GM19463 (cell line): ENCODE data around the gene FAM53B.

Experiments used
- ATAC-seq: cut with Tn5 transposase; IDR thresholded peaks from one replicate; pipeline ENCODE4 v1.9.1; 2021; ENCODE audit warnings: mild to moderate bottlenecking, moderate library complexity; ENCODE audit not compliant: unreplicated experiment

The FAM53B gene

DNA sequence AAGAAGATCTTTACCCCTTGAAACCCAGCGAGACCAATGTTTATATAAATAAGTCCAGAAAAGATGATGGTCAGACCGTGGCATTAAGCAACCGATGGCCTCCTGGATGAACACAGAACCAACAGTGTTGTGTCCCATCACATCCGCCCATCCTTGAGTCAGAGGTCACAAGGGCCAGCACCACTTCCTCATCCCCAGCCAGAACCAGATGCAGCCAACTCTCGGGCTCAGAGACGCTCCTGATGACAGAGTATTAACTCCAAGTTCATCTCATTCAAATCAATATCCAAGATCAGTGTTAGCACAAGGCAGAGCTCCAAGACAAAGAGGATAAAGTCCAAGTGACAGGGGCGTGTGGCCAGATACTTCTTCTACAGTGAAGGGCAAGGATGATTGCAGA lies 63.5 kb downstream of the FAM53B start:
- no peak for ATAC-seq

DNA sequence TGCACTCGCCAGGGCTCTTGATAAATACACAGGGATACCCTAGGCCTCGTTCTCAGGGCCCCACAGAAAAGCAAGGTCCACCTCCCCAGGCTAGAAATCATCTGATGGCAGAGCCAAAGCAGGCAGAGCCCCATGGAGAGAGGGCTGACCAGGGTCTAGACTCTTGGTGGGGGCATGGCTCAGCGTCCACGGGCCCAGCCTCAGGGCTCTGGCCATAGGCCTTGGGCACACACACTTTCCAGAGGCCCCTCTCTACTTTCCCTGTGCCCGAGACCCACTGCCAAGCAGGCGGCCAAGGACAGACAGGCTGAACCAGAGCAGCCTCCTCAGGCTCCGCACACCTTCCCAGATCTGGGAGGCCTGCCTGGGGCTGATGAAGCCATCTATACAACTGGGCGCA lies 64.8 kb downstream of the FAM53B start:
- ATAC-seq, result no peak

DNA sequence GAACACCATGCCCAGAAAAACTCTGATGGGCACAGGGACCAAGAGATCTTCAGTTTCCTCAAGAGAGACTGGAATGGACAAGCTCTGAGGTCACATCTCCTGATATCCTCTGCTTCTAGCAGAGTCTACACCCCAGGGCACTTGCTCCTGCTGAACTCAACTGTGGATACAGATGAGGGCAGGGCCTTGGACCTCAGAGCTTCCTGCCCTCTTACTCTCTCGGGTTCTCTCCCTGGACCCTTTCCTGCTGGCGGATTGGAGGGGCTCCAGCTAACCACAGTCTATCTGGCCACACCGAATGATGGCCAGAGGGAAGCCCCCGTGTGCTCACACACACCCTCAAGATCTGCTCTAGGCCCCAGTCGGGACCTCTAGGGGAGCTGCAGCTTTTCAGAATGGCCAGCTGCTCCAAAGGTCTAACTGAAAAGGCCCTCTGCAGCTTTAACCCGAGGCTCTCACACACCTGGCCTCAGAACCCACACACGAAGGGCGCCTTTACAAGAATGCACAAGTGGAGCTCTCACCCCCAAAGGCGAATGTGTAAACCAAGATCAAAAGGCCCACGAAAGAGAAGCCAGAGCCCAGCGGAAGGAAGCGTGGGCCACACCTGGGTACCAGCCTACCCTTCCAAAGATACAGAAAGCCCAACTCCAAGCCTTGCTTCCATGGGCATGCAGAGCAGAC lies 65.5 kb downstream of the FAM53B start:
- ATAC-seq, result no peak

DNA sequence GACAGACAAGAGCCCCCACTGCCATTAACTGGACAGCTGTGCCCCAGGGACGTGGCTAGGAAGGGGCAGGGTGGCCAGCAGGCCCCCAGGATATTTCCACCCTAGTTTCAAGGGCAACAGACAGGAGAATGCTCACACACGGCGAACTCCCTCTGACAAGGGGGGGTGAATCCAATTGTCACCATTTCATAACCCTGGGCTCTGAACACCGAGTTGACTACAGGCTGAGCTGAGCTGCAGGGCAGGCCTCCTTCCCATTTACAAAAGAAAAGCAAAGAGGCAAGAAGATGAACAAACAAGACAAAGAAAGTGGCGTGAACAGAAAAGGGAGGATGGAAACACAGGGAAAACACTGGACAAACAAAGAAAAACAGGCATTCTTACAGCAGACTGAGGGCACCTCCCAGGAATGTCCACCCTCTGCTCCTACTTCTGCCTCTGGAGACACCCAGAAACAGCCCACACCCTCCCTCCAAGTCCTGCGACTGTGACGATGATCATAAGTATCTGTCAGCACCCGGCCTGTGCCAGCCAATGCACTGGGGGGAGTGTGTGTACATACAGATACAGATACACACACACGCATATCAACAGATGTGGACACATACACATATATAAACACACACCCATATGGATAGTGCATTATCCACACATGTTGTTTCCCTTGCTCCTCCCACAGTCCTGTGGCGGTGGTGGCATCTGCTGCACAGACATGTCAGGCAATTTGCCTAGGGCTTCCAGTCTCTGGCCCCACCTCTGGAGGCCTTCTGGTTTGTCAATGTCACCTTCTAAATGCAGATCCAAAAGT lies 66.2 kb downstream of the FAM53B start:
- no peak for ATAC-seq

DNA sequence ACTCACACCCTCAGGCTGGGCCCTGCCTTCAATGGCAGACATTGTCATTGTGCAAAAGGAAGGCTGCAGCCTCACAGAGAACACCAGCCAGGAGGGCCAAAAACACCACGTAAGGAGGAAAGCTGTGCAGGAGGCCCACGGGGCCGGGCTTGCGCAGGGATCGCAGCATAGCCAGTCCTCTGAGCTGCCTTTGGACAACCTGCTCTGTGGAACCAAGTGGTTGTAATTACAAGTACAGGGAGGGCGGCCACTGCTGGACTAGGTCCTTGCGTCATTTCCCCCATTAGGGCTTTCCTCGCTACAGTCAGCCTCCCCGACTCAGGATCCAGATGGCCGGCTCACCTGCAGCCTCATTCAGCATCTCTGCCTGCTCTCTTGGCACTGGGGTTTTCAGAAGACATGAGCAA lies 66.9 kb downstream of the FAM53B start:
- no peak for ATAC-seq

DNA sequence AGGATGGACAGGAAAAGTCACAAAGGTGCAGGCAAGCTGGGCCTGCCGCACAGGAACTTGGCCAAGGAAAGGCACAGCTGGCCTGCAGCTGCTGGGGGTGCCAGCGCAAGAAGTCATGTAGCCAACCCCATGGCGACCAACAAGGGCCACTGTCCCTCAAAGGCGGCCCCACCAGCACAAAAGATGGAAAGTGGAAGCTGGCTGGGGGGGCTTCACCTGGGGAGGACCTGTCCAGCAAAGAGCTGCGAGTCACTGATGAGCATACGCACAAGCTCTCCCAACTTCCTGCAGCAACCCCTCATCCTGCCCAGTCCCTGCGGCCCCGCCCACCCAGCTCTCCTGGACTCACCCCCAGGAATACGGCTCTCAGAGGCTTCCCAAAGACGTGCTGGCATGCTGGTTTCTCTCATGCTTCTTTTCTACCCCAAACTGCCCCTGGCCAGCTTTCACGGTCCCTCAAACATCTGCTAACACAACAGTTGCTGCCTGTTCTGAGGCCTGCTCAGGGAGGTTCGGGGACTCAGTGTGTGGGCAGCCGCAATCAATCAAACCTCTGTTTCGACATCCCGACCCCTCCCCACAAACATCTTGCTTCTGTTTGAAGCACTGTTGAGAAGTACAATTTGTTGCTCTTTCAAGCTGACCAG lies 67.6 kb downstream of the FAM53B start:
- ATAC-seq, result no peak

DNA sequence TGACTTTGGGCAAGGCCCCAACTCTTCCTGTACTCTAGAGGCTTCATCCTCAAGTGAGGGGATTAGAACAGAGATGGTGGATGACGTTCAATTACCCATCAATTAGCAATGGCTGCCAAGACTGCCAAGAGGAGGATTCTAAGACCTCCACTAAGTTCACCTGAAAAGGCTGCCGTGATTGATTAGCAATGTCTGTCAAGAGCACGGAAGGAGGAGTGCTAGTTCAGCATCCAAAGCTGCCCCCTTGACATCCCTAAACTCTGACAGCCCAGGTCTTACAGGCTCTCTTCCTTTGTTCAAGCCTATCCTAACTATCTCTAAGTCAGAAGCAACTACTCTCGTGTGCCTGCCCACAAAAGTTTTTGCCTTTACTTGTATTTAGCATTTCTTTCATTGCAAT lies 68.4 kb downstream of the FAM53B start:
- ATAC-seq, result no peak

DNA sequence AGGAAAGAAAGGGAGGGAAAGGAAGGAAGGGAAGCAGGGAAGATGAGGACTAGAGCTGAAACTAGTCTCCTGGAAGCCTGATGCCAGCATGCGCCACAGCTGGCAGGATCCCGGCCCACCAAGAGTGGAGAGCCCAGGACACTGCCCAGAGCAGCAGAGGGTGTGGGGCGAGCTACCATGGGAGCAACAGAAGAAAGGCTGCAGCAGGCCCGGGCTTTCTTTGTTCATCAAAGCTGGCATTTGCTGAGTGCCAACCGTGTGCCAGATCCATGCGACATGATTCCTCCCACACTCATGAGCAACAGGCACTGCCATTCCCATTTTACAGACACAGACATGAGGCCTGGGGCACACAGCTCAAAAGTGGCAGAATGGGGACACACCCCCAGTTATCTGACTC lies 68.9 kb downstream of the FAM53B start:
- ATAC-seq, result no peak

DNA sequence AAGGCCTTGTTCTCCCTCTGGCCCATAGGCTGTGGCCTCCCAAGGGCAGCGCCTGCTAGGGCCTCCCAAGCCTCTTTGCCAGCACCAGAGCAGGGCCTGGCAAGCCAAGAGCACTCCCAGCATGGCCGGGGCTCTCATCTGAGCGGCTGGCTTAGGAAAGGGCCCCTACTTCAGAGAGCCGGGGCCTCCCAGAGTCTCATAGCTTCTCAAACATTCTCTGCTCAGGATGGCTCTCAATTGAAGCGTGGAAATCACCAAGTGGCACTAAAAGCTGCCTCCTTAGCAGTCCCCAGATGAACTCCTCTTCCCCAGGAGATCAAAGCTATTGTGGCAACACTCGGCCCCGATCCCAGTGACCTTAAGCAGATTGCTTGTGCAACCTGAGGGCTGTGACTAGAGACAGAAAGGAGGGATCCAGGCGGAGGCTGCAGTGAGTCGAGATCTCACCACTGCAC lies 69.4 kb downstream of the FAM53B start:
- no peak for ATAC-seq

DNA sequence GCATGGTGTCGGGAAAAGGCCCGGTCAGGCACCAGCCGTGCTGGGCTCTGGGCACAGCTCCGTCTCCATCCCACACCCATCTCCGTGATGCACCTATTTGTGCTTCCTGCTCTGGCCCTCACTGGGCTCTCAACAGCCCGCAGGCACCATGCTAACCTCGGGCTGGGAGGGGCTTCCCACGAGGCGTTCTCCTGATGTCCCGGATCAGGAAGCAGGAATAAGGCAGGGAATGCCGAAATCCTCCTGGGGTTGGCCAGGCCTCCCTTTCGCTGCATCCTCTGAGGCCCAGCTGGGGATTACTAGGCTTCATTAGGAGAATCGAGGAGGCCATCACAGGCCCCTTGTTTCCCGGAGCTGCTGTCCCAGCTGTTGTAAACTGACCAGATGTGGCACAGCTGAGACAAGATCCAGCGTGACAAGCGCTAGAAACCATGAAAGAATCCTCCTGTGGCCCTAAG lies 72.0 kb downstream of the FAM53B start:
- ATAC-seq, result no peak

DNA sequence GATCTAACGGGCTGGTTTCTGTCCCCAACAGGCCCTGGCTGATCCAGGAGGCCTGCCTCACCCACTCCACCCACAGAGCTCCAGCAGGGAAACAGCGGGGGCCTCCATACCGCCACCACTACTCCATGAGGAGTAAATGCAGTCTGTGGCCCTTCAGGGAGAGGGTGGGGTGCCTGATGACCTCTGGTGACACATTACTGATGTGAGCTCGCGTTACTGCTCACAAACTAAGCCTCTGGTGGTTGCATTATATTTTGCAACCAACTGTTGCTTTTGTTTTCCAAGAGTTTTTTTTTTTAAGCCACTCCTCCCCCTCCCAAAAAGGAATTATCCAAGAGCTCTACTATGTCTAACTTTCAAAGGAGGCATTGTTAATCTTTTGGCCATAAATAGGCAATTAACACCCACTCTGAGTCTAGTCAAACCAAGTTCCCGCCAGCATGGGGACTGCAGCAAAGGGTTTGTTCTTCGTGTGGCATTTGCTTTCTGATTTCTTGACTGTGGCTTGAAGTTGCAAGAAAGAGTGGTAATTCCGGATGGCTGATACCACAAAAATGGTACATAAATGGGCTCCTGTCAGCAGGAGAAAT lies 72.6 kb downstream of the FAM53B start:
- ATAC-seq, result no peak

DNA sequence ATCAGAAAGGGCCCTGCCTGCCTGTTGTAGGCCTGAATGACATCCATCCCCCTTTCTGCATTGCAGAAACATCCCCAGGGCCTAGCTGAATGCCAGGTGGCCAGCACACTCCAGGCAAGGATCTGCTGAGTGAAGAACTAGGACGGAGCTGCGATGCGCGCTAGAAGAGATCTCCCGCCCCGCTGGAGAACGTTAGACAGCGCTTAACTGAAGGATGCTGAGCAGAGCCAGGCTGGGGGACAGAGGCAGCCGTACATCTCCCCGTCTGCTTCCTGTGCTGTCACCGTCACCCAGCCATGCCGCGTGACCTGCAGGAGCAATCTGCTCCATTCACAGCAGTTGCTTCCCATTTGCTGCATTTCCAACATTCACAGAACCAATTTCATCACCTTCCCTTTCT lies 73.3 kb downstream of the FAM53B start:
- no peak for ATAC-seq

DNA sequence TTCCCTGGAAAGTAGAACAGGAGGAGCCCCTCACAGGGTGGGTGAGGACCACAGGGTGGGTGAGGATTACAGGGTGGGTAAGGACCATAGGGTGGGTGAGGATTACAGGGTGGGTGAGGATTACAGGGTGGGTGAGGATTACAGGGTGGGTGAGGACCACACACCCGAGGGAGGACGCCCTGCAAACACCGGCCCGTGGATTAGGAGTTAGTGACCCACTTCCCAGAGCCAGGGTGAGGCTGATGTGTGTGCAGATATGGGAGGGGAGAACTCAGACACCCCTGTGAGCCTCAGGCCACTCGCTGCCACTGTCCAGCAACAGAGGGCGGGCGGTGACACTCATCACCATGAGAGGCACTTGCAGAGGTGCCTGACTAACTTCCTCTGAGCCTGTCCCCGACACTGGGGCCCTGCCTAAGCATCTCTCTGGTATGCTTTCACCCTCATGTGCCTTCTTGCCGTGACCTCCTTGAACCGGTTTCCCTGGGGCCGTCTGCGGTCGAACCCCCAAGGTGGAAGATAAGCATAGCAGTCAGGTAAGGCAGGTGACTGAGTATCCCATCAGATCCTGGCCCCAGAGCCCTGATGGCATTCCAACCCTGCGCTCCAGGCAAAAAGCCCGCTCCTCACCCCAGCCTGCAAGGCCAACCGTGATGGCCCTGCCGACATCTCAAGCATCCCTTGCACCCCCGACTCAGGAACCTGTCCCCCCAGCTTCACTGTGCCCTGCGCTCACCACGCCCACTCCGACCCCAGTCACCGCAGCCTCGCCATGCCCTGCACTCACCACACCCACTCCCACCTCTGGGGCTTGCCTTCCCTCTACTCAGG lies 74.1 kb downstream of the FAM53B start:
- ATAC-seq, result no peak

DNA sequence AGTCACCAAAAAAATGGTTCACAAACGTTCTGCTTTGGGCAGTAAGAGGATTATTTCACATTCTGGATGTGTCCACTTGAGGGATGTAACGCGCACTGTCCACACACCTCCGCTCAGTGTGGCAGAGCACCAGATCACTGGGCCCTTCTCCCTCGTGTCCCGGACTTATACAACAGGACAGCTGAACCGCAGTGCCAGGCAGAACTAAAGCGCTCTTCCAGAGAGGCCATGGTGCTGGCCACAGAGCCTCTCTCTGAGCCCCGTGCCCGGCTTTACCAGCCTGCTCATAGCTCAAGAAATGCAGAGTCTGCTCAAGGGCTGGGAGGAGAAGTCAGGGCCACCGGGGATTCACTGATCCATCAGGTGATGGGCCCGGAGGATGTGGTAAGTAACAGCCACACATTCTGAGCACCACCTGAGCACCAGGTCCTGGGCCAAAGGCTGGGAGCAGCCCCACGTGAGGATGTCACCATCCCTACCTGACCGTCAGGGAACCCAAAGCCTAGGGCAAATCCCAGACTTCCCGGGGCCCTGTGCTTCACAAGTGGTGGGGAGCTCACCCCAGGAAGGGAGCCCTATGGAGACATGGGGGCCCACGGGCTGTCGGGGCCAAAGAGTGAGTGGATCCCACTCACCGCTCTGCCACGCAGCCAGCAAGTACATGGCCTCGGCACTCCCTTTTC lies 74.9 kb downstream of the FAM53B start:
- no peak for ATAC-seq

DNA sequence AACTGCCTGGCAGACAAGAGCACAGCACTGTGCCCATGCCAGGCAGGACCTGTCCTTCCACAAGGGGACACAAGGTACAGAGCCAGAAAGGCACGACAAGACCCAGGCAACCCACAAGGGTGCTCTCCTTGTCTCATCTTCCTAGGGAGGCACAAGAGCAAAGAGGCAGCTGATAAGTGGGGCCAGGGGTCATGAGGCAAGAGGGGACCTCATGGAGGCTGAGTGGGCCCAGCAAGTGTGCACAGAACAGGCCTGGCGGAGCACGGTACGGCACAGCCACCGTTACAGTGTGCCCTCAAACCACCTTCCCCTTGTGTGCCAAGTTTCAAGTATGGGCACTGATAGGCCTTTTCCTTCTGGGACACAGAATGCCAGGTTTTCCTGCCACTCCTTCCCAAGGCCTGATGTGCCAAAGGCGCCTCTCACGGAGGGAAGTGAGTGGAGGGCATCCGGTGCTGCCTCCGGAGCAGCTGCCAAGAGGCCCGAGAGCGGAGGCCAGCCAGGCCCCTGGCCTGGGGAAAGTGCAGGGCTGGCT lies 75.6 kb downstream of the FAM53B start:
- ATAC-seq, result no peak

DNA sequence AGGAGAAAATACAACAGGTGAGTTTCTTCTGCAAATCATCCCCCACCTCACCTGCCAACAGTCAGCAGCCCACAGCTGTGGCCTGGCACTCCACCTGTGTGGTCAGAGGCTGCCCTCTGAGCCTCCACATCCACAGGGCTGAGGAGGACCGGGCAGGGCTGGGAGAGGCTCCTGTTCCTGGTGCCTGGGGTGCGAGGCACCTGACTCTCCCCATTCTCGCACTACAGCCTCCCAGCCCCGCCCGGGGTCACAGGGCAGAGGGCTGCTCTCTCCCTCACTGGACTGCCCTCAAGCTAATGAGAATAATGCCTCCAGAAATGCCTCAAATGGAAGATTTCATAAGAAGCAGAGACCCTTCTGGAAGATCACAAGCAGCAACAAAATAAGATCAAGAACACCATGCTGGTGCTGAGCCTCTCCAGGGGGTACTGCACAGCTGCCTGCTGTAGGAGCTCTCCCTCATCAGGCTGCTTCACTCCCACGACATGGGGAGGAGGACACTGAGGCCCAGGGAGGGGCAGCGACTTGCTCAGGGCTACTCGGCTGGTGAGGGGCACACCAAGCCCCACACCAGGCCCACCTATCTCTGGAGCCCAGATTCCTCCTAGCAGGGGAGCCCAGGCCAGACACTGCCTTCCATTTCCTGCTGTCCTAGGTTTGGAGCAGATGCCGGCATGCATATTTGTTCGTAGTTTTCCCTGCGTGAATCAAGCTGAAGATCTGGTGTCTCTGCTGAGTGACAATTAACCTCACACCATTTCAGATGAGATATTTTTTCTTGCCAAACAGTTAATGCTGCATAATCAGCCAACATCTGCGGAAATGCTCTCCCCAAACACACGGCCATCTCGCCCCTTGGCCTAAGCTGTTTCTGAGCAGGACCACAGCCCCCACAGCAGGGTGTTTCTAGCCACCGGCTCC lies 76.5 kb downstream of the FAM53B start:
- ATAC-seq, result no peak

DNA sequence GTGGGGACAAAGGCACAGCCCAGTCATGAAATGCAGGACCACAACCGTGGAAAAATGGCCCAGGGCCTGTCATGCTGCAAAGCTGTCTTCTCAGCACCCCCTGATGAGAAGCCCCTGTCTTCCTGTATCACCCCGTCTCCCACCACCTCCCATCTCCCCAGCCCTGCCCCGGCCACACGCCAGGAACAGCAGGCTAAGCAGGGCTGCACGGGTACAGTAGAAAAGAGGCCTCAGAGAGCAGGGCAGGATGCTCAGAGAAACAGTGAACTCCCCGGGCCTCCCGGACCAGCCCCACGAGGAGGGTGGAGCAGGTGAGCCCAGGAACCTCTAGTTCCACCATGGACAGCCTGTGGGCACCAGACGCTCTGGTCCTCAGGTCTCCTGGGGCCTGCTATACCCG lies 77.7 kb downstream of the FAM53B start:
- ATAC-seq, result no peak

DNA sequence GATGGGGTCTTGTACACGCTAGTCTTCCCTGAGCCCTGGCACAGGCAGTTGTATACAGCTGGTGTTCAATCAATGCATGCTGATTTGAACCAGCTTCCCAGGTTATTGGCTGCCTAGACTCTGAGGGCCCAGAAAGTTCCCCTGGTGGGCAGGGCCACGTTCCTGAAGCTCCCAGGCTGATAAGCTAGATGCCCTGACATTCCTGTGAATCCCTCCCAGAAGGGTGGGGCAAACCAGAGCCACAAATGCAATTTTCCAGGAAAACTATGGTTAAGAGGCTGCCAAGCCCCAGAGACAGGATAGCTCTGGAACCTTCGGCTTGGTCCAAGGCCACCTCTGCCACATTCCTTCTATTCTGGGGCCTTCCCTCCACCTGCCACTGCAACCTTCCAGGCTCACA lies 78.2 kb downstream of the FAM53B start:
- ATAC-seq, result no peak

DNA sequence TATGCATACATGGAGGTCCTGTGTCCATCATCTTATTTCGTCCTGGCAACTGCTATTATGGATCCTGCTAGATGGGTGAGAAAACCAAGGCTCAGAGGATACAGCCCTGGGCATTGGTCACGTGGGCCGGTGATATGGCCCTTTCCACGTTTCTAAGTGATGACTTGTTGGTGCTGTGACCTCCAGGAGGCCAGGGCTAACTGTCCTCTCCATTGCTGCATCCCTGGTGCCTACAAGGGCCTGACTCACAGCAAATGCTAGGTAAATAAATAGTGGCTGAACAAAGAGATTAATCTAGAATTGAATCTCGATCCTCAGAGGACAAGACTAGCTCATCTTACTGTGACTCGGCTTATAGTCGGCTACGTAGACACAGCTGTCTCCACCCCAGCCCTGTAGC lies 78.6 kb downstream of the FAM53B start:
- no peak for ATAC-seq
